H9 (cell line): ENCODE results near the gene TSPAN13. TPM values are rescaled to one million over a fixed set of nuclear protein-coding genes. Genes with fewer than 3 reads are reported as not detected.
A peak's percentile ranks its signal among the peaks of the same experiment; 100 is the strongest.
"Not testable (repeated sequence)": the region's sequence is repeated elsewhere in the genome, so short reads cannot be mapped to it uniquely, and the experiment has no call there.

Source experiments
- DNase-seq: peaks from one replicate; pipeline ENCODE4 v3.0.0-alpha.2; 2017
- H2AFZ ChIP-seq: one replicate; pipeline ENCODE4 v1.6.1; 2013; ENCODE audit warnings: mild to moderate bottlenecking, low read length, control low read depth, moderate library complexity
- H2AK5ac ChIP-seq: 2 replicates; pipeline ENCODE4 v1.6.1; 2013; ENCODE audit warnings: low read length, control low read depth, mixed read lengths; ENCODE audit not compliant: insufficient read length
- H2BK120ac ChIP-seq: one replicate; pipeline ENCODE4 v1.6.1; 2013; ENCODE audit warnings: low read depth, mild to moderate bottlenecking, low read length, control low read depth, inconsistent platforms; ENCODE audit not compliant: poor library complexity, severe bottlenecking
- H2BK12ac ChIP-seq: 2 replicates; pipeline ENCODE4 v1.6.1; 2013; ENCODE audit warnings: low read length, control low read depth, mixed read lengths, low read depth; ENCODE audit not compliant: insufficient read length
- H2BK15ac ChIP-seq: 2 replicates; pipeline ENCODE4 v1.6.1; 2013; ENCODE audit warnings: low read depth, low read length, control low read depth
- H2BK20ac ChIP-seq: one replicate; pipeline ENCODE4 v1.6.1; 2013; ENCODE audit warnings: low read depth, mild to moderate bottlenecking, low read length, control low read depth, inconsistent platforms; ENCODE audit not compliant: poor library complexity, severe bottlenecking
- H2BK5ac ChIP-seq: 2 replicates; pipeline ENCODE4 v1.6.1; 2013; ENCODE audit warnings: low read length, control low read depth, mixed read lengths; ENCODE audit not compliant: insufficient read length
- H3K14ac ChIP-seq: 2 replicates; pipeline ENCODE4 v1.6.1; 2013; ENCODE audit warnings: low read length, control low read depth; ENCODE audit not compliant: insufficient read depth
- H3K18ac ChIP-seq: 2 replicates; pipeline ENCODE4 v1.6.1; 2013; ENCODE audit warnings: low read depth, mild to moderate bottlenecking, mixed read lengths, low read length, control low read depth; ENCODE audit not compliant: insufficient read length
- H3K23ac ChIP-seq: 2 replicates; pipeline ENCODE4 v1.6.1; 2013; ENCODE audit warnings: low read length, control low read depth, mixed read lengths, low read depth; ENCODE audit not compliant: insufficient read length
- H3K23me2 ChIP-seq: 2 replicates; pipeline ENCODE4 v1.6.1; 2013; ENCODE audit warnings: low read depth, mild to moderate bottlenecking, mixed read lengths, low read length, control low read depth; ENCODE audit not compliant: insufficient read length, poor library complexity, severe bottlenecking
- H3K27ac ChIP-seq: 2 replicates; pipeline ENCODE4 v1.5.1; 2013; ENCODE audit warnings: low read length, control low read depth, mixed read lengths, low read depth; ENCODE audit not compliant: insufficient read length
- H3K27me3 ChIP-seq: 2 replicates; pipeline ENCODE4 v1.6.1; 2013; ENCODE audit warnings: low read length, control low read depth, inconsistent platforms; ENCODE audit not compliant: insufficient read depth
- H3K4ac ChIP-seq: 2 replicates; pipeline ENCODE4 v1.6.1; 2013; ENCODE audit warnings: low read depth, mild to moderate bottlenecking, control low read depth, inconsistent platforms, low read length, moderate library complexity
- H3K4me1 ChIP-seq: 2 replicates; pipeline ENCODE4 v1.6.1; 2013; ENCODE audit warnings: low read length, control low read depth, inconsistent platforms; ENCODE audit not compliant: insufficient read depth
- H3K4me2 ChIP-seq: 2 replicates; pipeline ENCODE4 v1.6.1; 2013; ENCODE audit warnings: low read length, control low read depth, mixed read lengths; ENCODE audit not compliant: insufficient read length, insufficient read depth
- H3K56ac ChIP-seq: 2 replicates; pipeline ENCODE4 v1.6.1; 2013; ENCODE audit warnings: low read depth, mild to moderate bottlenecking, mixed read lengths, low read length, control low read depth; ENCODE audit not compliant: insufficient read length
- H3K79me1 ChIP-seq: 2 replicates; pipeline ENCODE4 v1.6.1; 2013; ENCODE audit warnings: low read depth, mild to moderate bottlenecking, moderate library complexity, low read length, control low read depth, inconsistent platforms; ENCODE audit not compliant: insufficient read depth, poor library complexity, severe bottlenecking
- H3K79me2 ChIP-seq: 2 replicates; pipeline ENCODE4 v1.6.1; 2013; ENCODE audit warnings: low read length, control low read depth, inconsistent platforms; ENCODE audit not compliant: insufficient read depth
- H3K9ac ChIP-seq: 2 replicates; pipeline ENCODE4 v1.6.1; 2013; ENCODE audit warnings: low read length, control low read depth, mixed read lengths; ENCODE audit not compliant: insufficient read length; ENCODE audit errors: extremely low read depth
- H3K9me3 ChIP-seq: one replicate; pipeline ENCODE4 v1.6.1; 2013; ENCODE audit warnings: low read depth, low read length, inconsistent platforms; ENCODE audit not compliant: control insufficient read depth
- H3T11ph ChIP-seq: one replicate; pipeline ENCODE4 v1.6.1; 2013; ENCODE audit warnings: mild to moderate bottlenecking, low read length, control low read depth, inconsistent platforms
- H4K20me1 ChIP-seq: one replicate; pipeline ENCODE4 v1.6.1; 2013; ENCODE audit not compliant: control insufficient read depth, insufficient read length, insufficient read depth
- H4K5ac ChIP-seq: 2 replicates; pipeline ENCODE4 v1.6.1; 2013; ENCODE audit warnings: low read depth, mild to moderate bottlenecking, mixed read lengths, low read length, control low read depth; ENCODE audit not compliant: insufficient read length
- H4K8ac ChIP-seq: replicated peaks from 2 replicates; pipeline ENCODE4 v1.6.1; 2013; ENCODE audit warnings: low read length, control low read depth, mixed read lengths, low read depth; ENCODE audit not compliant: insufficient read length
- H4K91ac ChIP-seq: 2 replicates; pipeline ENCODE4 v1.6.1; 2013; ENCODE audit warnings: low read depth, mild to moderate bottlenecking, moderate library complexity, mixed read lengths, low read length, control low read depth; ENCODE audit not compliant: insufficient read length
- H3K27ac Mint-ChIP-seq, 3 experiments: 2 replicates in 2 of 3; 3 replicates in 1 of 3; pipeline ENCODE4 v1.8.0; 2020 to 2021; ENCODE audit warnings: mixed read lengths in 3 of 3, mild to moderate bottlenecking in 1 of 3, moderate library complexity in 1 of 3
- H3K27me3 Mint-ChIP-seq: 2 replicates; pipeline ENCODE4 v1.8.0; 2021; ENCODE audit warnings: low read depth, mild to moderate bottlenecking, moderate library complexity, mixed read lengths
- H3K36me3 Mint-ChIP-seq, 3 experiments: 2 replicates in 2 of 3; 3 replicates in 1 of 3; pipeline ENCODE4 v1.8.0; 2020 to 2021; ENCODE audit warnings: low read depth in 3 of 3, mixed read lengths in 3 of 3; ENCODE audit not compliant: insufficient read depth in 1 of 3
- H3K4me1 Mint-ChIP-seq, 2 experiments: 2 replicates each; pipeline ENCODE4 v1.8.0; 2020; ENCODE audit warnings: mixed read lengths in 2 of 2
- H3K4me3 Mint-ChIP-seq, 2 experiments: 2 replicates in 1 of 2; 3 replicates in 1 of 2; pipeline ENCODE4 v1.8.0; 2020 to 2021; ENCODE audit warnings: mild to moderate bottlenecking in 2 of 2, mixed read lengths in 2 of 2, moderate library complexity in 1 of 2
- H3K9me3 Mint-ChIP-seq, 2 experiments: 2 replicates in 1 of 2; 3 replicates in 1 of 2; pipeline ENCODE4 v1.8.0; 2020; ENCODE audit warnings: mild to moderate bottlenecking in 2 of 2, mixed read lengths in 2 of 2, moderate library complexity in 1 of 2
- WGBS: extraction: QIAGEN DNeasy Blood & Tissue Kit; methylation state at CpG from one replicate; pipeline ENCODE4 v1.1.7; 2013; ENCODE audit warnings: missing lambda C conversion rate, low lambda C conversion rate, mixed read lengths; ENCODE audit not compliant: insufficient read length; ENCODE audit errors: extremely low coverage; 5-methylcytosine and 5-hydroxymethylcytosine counted together
- total RNA-seq: library from RNA; stranded (reverse); gene quantifications from 2 replicates; pipeline ENCODE4 v1.2.1, GENCODE V29; 2021
- TF ChIP-seq, protein P1 (sequence below): fragments of 200-600 bp; sonication (generic); conservative IDR thresholded peaks from 3 replicates; pipeline ENCODE4 v1.8.0; 2021; ENCODE audit warnings: antibody characterized with exemption, mild to moderate bottlenecking

Gene TSPAN13
- total RNA-seq, 1 experiment from 2014 or later: 18.7 TPM

GRCh38 chr7:16765436-16765859, 11.9 kb downstream of the TSPAN13 start:
- H3K23me2 ChIP-seq: no peaks in the 10 kb centered on the region
- no peak overlapping the region for H3K4me2 ChIP-seq
- no CpG with 5 or more reads among the region's 2 CpGs for whole genome bisulfite sequencing
- H4K20me1 ChIP-seq: no peaks in the 10 kb centered on the region
- no peak overlapping the region for H3K56ac ChIP-seq
- H2BK20ac ChIP-seq: no peak overlapping the region
- DNase-seq: no peak
- no peak overlapping the region for H3K4ac ChIP-seq
- no peak overlapping the region for H3K9ac ChIP-seq
- H3K23ac ChIP-seq: no peak overlapping the region
- peaks cover 0 to 2% of the 10 kb centered on the region in 2 experiments; a peak in 1 of 5 replicates for H3K9me3 Mint-ChIP-seq
- 0 out of 2 replicates have a peak overlapping the region, but pooled peaks have one; percentile 42 for H3K14ac ChIP-seq
- H4K5ac ChIP-seq: no peak overlapping the region
- no peak overlapping the region for H4K91ac ChIP-seq
- H2BK12ac ChIP-seq: no peak overlapping the region
- no peaks in the 10 kb centered on the region for H3K27me3 Mint-ChIP-seq
- no peaks in the 10 kb centered on the region; the same call in 1 of the 2 replicates for H3K79me2 ChIP-seq
- H2BK5ac ChIP-seq: no peak overlapping the region
- no peak overlapping the region for H4K8ac ChIP-seq
- peaks cover 3% of the 10 kb centered on the region for H3K79me1 ChIP-seq
- no peak overlapping the region; a peak in 1 of 7 replicates for H3K27ac Mint-ChIP-seq
- peaks cover 2 to 9% of the 10 kb centered on the region in 2 experiments for H3K4me1 Mint-ChIP-seq
- no peak overlapping the region for H2BK120ac ChIP-seq
- H3K18ac ChIP-seq: no peak overlapping the region
- TF ChIP-seq, protein P1, sequence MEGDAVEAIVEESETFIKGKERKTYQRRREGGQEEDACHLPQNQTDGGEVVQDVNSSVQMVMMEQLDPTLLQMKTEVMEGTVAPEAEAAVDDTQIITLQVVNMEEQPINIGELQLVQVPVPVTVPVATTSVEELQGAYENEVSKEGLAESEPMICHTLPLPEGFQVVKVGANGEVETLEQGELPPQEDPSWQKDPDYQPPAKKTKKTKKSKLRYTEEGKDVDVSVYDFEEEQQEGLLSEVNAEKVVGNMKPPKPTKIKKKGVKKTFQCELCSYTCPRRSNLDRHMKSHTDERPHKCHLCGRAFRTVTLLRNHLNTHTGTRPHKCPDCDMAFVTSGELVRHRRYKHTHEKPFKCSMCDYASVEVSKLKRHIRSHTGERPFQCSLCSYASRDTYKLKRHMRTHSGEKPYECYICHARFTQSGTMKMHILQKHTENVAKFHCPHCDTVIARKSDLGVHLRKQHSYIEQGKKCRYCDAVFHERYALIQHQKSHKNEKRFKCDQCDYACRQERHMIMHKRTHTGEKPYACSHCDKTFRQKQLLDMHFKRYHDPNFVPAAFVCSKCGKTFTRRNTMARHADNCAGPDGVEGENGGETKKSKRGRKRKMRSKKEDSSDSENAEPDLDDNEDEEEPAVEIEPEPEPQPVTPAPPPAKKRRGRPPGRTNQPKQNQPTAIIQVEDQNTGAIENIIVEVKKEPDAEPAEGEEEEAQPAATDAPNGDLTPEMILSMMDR: no peak
- H3K27me3 ChIP-seq: no peaks in the 10 kb centered on the region
- no peak overlapping the region for H3T11ph ChIP-seq
- no peak overlapping the region for H2AK5ac ChIP-seq
- no peaks in the 10 kb centered on the region for H3K4me1 ChIP-seq
- no peak overlapping the region for H3K4me3 Mint-ChIP-seq
- no peaks in the 10 kb centered on the region; a peak in 1 of 7 replicates for H3K36me3 Mint-ChIP-seq
- H3K27ac ChIP-seq: no peak overlapping the region
- no peak overlapping the region for H2AFZ ChIP-seq
- H2BK15ac ChIP-seq: no peak overlapping the region
- H3K9me3 ChIP-seq: no peaks in the 10 kb centered on the region

- no CpG with 5 or more reads among the region's 3 CpGs for WGBS
These were observed 16.4 kb downstream of the TSPAN13 start for GRCh38 chr7:16769994-16770393.

More at GRCh38 chr7:16769994-16770393, 16.4 kb downstream of the TSPAN13 start:
- DNase-seq, H3K4me3 Mint-ChIP-seq, H3K4me2 ChIP-seq, H3K79me1 ChIP-seq, H2AFZ ChIP-seq, H2BK20ac ChIP-seq, H3K27ac ChIP-seq, H3K23me2 ChIP-seq, H3K9me3 ChIP-seq, H3K23ac ChIP-seq, H3K56ac ChIP-seq, H4K8ac ChIP-seq, H2BK120ac ChIP-seq, H4K5ac ChIP-seq, H3K27me3 ChIP-seq, H3K18ac ChIP-seq, H3K4ac ChIP-seq, H3K79me2 ChIP-seq, H3K14ac ChIP-seq, H3K27ac Mint-ChIP-seq, H3T11ph ChIP-seq, H4K91ac ChIP-seq, H2BK5ac ChIP-seq, H3K36me3 Mint-ChIP-seq, H3K4me1 ChIP-seq, H2BK15ac ChIP-seq, H3K9ac ChIP-seq, H4K20me1 ChIP-seq, H2BK12ac ChIP-seq, H2AK5ac ChIP-seq, H3K27me3 Mint-ChIP-seq, H3K9me3 Mint-ChIP-seq: not testable (repeated sequence)
- H3K4me1 Mint-ChIP-seq: peaks cover 12 to 13% of the 10 kb centered on the region in 2 experiments
